Parathyroid adenoma (tissue), 2 donors: Measurements from ENCODE around the gene MBNL1.

ENCODE experiments used
- H2AFZ ChIP-seq: fragments of 300-600 bp; sonication (generic); one replicate; pipeline ENCODE4 v1.7.0; 2017; ENCODE audit warnings: antibody characterized with exemption, mild to moderate bottlenecking
- H3K27ac ChIP-seq: fragments of 300-600 bp; sonication (generic); one replicate; pipeline ENCODE4 v1.7.0; 2017
- H3K27me3 ChIP-seq: fragments of 300-600 bp; sonication (generic); one replicate; pipeline ENCODE4 v1.7.0; 2017; ENCODE audit warnings: low read length; ENCODE audit not compliant: control insufficient read depth, insufficient read depth
- H3K36me3 ChIP-seq: fragments of 300-600 bp; sonication (generic); one replicate; pipeline ENCODE4 v1.7.0; 2017; ENCODE audit warnings: low read length; ENCODE audit not compliant: control insufficient read depth, insufficient read depth
- H3K4me1 ChIP-seq: fragments of 300-600 bp; sonication (generic); one replicate; pipeline ENCODE4 v1.7.0; 2017; ENCODE audit warnings: control low read depth
- H3K4me2 ChIP-seq: fragments of 300-600 bp; sonication (generic); one replicate; pipeline ENCODE4 v1.7.0; 2017; ENCODE audit warnings: low read length
- H3K4me3 ChIP-seq: fragments of 300-600 bp; sonication (generic); one replicate; pipeline ENCODE4 v1.7.0; 2017; ENCODE audit warnings: low read depth, low read length
- H3K79me2 ChIP-seq: fragments of 300-600 bp; sonication (generic); one replicate; pipeline ENCODE4 v1.7.0; 2017; ENCODE audit warnings: control low read depth
- H3K9ac ChIP-seq: fragments of 300-600 bp; sonication (generic); one replicate; pipeline ENCODE4 v1.7.0; 2017; ENCODE audit warnings: mild to moderate bottlenecking
- H3K9me3 ChIP-seq: fragments of 300-600 bp; sonication (generic); one replicate; pipeline ENCODE4 v1.7.0; 2017; ENCODE audit warnings: low read length; ENCODE audit not compliant: control insufficient read depth
- CTCF ChIP-seq: fragments of 300-600 bp; sonication (generic); IDR thresholded peaks from one replicate; pipeline ENCODE4 v1.7.0; 2017; ENCODE audit warnings: antibody characterized with exemption, mild to moderate bottlenecking
- donor health status: primary hyperparathyroidism.

Gene MBNL1

GRCh38 chr3:152405915-152406802 lies 137.4 kb downstream of the MBNL1 start:
- Histone ChIP-seq H3K36me3 (no peaks in the 10 kb centered on the region), H3K27ac (peak overlapping the region; percentile 8), H3K4me2 (no peak overlapping the region), H2AFZ (no peak overlapping the region), H3K4me3 (no peak overlapping the region), H3K9ac (no peak overlapping the region), H3K27me3 (no peaks in the 10 kb centered on the region), H3K79me2 (peaks cover 7% of the 10 kb centered on the region), H3K9me3 (no peaks in the 10 kb centered on the region), H3K4me1 (peaks cover 6% of the 10 kb centered on the region)
- TF ChIP-seq CTCF, result no peak

GRCh38 chr3:152413240-152413639 lies 144.5 kb downstream of the MBNL1 start:
- H3K79me2 ChIP-seq, result peaks cover 2% of the 10 kb centered on the region
- H3K36me3 ChIP-seq, result no peaks in the 10 kb centered on the region
- no peak for TF ChIP-seq CTCF
- H3K27ac ChIP-seq, result no peak overlapping the region
- H3K4me1 ChIP-seq, result no peaks in the 10 kb centered on the region
- H3K4me2 ChIP-seq, result no peak overlapping the region
- H3K4me3 ChIP-seq, result no peak overlapping the region
- H3K27me3 ChIP-seq, result no peaks in the 10 kb centered on the region
- no peaks in the 10 kb centered on the region for H3K9me3 ChIP-seq
- no peak overlapping the region for H2AFZ ChIP-seq
- H3K9ac ChIP-seq, result no peak overlapping the region

GRCh38 chr3:152416808-152417580 lies 148.3 kb downstream of the MBNL1 start:
- H3K79me2 ChIP-seq, result peaks cover 11% of the 10 kb centered on the region
- no peaks in the 10 kb centered on the region for H3K36me3 ChIP-seq
- no peaks in the 10 kb centered on the region for H3K27me3 ChIP-seq
- no peaks in the 10 kb centered on the region for H3K4me1 ChIP-seq
- H3K9ac ChIP-seq, result no peak overlapping the region
- H3K4me3 ChIP-seq, result no peak overlapping the region
- H3K9me3 ChIP-seq, result no peaks in the 10 kb centered on the region
- no peak overlapping the region for H3K4me2 ChIP-seq
- H2AFZ ChIP-seq, result no peak overlapping the region
- no peak for TF ChIP-seq CTCF
- no peak overlapping the region for H3K27ac ChIP-seq

- H3K4me2 ChIP-seq, result no peak overlapping the region
- no peak for TF ChIP-seq CTCF
- no peaks in the 10 kb centered on the region for H3K36me3 ChIP-seq
- no peak overlapping the region for H3K27ac ChIP-seq
- no peak overlapping the region for H3K4me3 ChIP-seq
- no peak overlapping the region for H2AFZ ChIP-seq
- H3K9me3 ChIP-seq, result no peaks in the 10 kb centered on the region
- no peak overlapping the region for H3K9ac ChIP-seq
- H3K4me1 ChIP-seq, result no peaks in the 10 kb centered on the region
- peaks cover 11% of the 10 kb centered on the region for H3K79me2 ChIP-seq
- H3K27me3 ChIP-seq, result no peaks in the 10 kb centered on the region
Measured at GRCh38 chr3:152419748-152420147, 151.0 kb downstream of the MBNL1 start.
